ENCODE results near the gene ELN.

Gene ELN

DNA sequence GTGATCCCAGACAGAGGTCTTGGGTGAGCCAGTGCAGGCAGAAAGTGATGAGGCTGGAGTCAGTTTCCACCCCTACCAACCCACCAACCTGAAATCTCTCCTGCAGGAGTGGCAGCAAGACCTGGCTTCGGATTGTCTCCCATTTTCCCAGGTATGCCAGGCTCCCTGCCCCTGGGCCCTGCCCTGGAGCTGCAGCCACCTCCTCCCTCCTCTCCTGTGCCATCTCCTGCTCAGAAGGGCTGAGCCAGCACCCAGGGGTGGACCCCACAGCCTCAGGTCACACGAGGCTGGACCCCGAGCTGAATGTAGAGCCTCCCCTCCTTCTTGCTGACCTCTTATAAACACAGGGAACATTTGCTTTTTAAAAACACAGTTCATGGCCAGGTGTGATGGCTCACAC lies 38.7 kb downstream of the ELN start:
- DNase-seq = no peak

DNA sequence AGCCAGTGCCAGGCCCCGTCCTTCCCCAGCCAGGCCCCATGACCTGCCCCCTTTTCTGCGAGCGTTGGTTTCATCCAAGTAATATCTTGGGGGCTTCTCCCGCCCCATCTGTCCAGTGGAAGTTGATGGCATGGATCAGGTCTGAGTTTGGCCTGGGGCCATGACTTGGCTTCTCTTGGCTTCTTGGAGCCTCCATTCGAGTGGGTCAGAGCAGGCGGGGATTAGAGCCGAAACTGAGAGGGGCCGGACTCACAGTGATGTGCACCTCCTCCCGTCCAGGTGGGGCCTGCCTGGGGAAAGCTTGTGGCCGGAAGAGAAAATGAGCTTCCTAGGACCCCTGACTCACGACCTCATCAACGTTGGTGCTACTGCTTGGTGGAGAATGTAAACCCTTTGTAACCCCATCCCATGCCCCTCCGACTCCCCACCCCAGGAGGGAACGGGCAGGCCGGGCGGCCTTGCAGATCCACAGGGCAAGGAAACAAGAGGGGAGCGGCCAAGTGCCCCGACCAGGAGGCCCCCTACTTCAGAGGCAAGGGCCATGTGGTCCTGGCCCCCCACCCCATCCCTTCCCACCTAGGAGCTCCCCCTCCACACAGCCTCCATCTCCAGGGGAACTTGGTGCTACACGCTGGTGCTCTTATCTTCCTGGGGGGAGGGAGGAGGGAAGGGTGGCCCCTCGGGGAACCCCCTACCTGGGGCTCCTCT lies 40.6 kb downstream of the ELN start:
- no peak for DNase-seq

DNA sequence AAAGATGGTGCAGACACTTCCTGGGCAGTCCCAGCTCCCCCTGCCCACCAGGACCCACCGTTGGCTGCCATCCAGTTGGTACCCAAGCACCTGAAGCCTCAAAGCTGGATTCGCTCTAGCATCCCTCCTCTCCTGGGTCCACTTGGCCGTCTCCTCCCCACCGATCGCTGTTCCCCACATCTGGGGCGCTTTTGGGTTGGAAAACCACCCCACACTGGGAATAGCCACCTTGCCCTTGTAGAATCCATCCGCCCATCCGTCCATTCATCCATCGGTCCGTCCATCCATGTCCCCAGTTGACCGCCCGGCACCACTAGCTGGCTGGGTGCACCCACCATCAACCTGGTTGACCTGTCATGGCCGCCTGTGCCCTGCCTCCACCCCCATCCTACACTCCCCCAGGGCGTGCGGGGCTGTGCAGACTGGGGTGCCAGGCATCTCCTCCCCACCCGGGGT lies 41.1 kb downstream of the ELN start:
- no peak for DNase-seq

DNA sequence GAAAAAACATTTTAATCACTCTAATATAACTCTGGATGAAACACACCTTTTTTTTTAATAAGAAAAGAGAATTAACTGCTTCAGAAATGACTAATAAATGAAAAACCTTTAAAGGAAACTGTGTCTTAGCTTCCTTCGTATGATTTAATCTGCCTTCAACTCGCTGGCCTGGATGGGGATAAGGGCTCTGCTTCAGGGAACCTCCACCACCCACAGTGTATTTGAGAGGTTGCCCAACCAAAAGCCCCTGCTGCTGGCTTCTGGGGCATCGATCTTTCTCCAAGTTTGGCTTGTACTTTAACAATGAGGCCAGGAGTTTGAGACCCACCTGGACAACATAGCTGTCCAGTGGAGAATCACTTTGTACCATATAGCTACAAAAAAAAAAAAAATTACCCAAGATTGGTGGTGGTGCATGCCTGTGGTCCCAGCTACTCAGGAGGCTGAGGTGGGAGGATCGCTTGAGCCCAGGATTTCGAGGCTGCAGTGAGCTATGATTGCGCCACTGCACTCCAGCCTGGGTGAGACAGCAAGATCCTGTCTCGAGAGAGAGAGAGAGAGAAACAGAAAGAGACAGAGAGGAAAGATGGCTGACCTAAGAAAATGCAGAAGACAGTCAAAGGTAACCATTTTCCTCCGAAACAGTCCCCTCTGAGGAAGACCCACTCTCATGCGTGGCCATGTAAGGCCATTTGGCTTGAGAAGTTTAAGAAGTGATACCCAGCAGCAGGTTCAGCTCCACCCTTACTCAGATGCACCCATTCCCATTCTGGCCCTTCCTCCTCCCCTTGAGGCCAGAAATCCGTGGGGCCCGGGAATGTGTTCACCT lies 42.0 kb downstream of the ELN start:
- no peak for DNase-seq

DNA sequence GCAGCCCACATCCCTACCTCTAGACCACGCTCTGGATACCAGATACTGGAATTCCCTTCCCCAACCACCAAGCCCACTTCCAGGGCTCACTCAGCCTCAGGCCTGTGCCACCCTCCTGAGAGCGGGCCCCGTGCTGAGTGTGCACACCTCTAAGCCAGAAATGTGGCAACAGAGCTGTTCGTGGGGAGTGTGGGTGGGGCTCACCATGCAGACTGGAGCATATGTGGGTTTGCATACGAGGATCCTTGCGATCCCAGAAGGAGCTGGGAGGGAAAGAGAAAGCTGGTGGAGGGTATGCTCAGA lies 42.6 kb downstream of the ELN start:
- DNase-seq = no peak

DNA sequence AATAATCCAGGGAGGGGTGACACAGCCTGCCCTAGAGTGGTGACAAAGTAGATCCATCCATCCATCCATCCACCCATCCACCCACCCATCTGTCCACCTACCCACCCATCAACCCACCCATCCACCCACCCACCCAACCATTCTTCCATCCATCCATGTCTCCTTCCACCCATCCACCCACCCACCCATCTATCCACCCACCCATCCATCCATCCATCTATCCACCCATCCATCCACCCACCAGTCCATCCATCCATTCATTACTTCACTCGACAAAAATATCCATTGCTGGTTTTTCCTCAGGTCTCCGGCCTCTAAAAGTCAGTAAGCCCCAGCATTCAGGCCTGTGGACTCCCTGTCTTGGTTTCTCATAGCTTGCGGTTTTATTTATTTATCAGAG lies 43.1 kb downstream of the ELN start:
- no peak for DNase-seq

DNA sequence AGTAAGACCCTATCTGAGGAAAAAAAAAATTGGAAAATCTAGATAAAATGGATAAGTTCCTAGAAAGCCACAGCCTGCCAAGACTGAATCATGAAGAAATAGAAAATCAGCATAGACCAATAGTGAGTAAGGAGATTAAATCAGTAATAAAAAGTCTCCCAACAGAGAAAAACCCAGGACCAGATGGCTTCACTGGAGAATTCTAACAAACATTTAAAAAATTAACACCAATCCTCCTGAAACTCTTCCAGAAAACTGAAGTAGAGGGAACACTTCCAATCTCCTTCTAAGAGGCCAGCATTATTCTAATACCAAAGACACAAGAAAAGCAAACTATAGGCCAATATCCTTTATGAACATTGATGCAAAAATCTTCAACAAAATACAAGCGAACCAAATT lies 46.8 kb downstream of the ELN start:
- no peak for DNase-seq

DNA sequence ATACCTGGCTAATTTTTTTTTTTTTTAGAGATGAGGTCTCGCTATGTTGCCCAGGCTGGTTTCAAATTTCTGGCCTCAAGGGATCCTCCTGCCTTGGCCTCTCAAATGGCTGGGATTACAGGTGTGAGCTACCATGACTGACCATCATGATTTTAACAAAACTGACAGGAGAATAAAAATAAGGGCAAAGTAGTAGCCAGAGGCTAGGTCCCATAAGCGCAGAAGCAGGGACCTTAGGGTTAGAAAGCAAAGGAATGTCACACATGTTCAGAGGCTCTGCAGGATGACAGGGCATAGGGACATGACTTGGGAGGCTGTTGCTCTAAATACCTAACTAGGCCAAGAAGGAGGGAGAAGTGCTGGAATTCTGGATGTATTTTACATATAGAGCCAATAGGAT lies 50.5 kb downstream of the ELN start:
- no peak for DNase-seq

DNA sequence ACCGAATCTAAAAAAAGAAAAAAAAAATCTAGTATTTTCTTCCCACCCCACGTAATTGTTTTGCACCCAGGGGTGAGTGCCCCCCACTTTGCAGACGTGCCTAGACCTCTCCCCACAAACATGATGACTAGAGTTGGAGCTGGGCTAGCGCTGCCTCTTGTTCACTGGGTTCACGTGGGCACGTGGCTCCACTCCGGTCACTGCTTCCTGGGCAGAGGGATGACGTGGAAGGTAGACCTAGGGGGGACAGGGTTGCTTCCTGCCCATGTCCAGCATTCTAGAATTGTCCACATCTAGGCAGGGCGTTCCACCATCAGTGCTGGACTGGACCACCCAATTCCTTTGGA lies 54.8 kb downstream of the ELN start:
- no peak for DNase-seq

DNA sequence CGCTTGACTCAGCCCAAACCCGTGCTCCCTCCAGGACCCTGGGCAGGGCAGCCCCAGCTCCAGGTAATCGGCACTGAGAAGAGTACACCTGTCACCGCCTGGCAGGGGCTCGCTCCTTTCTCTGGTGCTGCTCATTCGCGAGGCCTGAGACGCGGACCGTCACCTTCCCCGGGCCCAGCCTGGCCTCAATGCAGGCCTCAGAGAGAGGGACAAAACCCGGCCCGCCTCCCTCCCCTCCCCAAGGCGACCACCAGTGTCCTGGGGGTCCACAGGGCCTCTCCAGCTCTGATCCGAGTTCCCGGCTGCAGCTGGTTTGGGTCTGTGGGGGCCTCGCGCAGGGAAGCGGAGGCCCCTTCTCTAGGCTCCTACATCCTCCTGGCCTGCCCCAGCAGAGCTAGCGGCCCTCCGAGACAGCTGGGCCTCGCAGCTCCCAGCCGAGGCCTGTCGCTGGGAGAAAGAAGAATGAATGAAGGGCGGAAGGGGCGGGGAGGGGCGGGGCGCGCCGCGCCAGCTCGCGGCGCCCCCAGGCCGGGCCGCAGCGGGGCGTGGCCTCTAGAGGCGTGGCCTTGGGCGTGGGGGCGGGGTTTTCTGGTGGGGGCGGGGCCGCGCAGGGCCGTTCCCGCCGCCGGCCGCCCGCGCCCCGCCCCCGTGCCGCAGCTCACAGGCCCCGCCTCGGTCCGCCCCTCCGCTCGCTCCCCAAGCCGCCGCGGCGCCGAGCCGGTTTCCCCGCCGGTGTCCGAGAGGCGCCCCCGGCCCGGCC lies 55.3 kb downstream of the ELN start, which contains the start of gene LIMK1:
LIMK1 (plus strand) TSS at position 688 of the 760 bp plus-strand sequence. CDS start 187 bp downstream, outside the sequence.
- peak; percentile 78 for DNase-seq

DNA sequence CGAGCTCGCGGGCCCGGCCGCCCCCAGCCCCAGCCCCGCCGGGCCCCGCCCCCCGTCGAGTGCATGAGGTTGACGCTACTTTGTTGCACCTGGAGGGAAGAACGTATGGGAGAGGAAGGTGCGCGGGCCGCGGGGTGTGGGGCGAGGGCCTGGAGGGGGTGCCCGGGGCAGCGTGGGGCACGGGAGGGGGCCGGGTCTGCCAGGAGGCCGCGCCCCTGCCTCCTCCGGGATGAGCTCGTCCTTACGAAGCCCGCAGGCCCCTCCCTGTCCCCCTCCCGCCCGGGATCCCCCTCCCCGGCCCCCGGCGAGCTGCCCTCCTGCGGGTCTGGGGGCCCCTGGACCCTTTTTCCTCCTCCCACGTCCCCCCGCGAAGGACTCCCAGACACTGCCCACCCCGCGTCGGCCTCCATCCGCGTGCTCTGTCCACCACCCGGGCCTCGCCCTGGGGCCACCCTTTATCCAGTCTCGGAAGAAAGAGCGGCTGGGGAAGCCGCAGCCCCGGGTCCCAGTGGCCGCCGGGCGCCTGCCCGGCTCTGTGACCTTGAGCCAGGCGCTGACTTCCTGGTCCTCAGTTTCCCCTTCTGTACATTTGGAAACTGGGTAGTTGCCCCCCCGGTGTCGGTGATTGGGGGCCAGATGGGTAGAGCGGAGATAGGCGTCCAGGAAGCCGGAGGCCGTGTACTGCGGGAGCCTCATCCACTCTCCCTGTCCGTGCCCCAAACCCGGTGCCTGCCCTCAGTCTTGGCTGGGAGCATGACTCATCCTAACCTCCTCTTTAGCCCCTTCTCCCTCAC lies 56.2 kb downstream of the ELN start:
- peak; percentile 44 for DNase-seq

DNA sequence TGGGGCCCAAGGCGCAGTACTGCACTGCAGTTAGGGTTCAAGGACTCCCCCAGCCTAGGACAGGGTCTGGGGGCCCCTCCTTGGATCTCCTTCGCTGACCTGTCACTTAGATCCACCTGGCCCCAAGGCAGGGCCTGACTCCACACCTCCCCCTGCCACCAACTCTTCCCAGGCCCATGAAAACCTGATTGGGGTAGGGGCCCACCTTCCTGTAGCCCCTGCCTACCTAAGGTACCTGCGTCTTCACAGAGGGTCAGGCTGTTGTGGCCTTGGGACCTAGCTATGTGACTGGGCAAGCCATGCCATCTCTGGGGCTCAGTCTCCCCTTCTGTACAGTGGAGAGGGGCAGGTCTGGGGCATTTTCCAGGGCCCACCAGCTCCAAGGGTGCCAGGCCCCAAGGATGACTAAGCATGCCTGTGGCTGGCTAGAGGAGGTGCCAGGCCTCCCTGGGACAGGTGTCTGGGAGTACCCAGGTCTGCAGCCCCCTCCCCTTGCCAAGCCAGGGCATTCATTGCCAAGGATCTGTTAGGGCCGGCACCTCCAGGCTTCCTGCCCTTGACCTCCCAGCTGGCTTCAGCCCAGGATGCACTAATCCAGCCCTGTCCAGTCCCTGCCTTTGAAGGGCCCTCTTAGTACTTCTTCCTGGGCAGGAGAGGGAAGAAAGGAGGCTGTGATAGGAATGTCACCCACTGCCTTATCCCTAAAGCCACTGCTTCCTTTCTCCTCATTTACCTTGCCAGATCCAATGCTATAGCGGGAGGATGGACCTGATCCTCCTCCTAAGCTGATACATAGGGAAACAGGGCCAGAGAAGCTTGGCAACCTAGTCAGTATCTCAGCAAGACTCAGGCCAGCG lies 57.0 kb downstream of the ELN start:
- DNase-seq = no peak

DNA sequence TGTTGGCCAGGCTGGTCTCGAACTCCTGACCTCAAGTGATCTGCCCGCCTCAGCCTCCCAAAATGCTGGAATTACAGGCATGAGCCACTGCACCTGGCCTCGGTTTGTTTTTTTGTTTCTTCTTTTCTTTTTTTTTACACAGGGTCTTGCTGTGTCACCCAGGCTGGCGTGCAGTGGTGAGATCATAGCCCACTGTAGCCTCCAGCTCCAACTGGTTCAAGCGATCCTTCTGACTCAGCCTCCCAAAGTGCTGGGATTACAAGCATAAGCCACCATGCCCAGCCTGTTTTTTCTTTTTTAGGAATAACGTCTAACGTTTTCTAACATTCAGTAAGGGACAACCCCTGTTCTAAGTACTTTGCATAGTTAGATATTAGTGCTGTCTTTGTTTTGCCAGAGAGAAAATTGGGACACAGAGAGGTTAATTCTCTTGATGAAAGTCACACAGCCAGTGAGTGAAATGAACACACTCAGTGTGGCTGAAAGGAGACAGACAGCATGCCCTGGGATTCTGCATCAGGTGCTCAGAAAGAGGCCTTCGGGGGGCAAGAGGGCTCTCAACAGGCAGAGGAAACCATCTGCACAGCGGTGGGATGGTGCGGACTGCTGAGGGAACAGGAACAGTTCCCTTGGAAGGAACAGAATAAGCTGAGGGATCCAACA lies 59.9 kb downstream of the ELN start:
- no peak for DNase-seq

DNA sequence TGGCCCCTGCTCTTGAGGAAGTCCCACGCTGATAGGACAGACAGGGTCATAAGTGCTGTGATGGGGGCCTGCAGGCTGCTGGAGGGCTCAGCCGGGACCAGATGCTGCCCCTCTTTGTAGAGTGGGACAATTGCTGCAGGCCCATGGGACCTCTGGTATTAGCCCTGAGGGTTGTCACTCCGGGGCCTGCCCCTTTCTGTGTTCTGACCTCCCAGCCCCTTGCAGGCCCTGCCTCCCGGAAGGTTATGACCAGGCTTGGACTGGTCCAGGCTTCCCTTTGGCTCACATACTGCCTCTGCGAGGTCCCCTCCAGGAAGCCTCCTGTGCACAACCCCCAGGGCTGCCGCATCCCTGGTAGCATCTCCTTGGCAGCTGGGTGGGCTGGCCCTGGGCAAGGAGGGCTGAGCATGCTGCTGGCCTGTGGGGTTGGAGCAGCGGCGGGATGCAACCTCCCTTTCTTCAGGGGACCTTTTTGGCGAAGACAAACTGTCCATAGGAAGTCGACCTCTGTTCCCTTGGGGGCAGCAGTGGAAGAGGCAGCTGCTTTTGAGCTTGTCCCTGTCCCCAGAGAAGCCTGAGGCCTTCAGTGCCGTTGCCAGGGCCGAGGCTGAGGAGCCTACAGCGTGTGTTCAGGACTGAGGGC lies 64.5 kb downstream of the ELN start:
- DNase-seq = no peak

DNA sequence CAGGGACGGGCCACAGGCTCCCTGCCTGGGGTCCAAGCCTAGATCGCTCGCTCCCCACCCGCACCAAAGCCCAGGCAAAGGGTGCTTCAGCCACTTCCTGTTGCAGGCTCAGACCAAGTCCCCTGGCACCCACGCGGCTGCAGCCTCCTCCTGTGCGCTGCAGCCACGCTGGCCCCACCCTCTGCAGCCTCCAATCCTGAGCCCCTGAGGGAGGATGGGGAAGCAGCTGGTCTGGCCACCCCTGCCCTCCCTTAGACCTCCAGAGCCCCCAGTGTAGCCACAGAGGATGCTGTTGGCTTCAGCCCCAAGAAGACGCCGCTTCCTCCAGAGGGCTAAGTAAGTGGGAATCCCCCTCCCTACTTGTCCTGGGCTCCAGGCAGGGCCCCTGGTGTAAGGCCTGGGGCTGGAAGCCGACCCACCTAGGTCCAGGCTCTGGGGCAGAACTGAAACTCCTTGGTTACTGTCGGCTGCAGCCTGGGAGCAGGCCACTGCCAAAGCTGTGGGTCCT lies 65.0 kb downstream of the ELN start:
- no peak for DNase-seq

DNA sequence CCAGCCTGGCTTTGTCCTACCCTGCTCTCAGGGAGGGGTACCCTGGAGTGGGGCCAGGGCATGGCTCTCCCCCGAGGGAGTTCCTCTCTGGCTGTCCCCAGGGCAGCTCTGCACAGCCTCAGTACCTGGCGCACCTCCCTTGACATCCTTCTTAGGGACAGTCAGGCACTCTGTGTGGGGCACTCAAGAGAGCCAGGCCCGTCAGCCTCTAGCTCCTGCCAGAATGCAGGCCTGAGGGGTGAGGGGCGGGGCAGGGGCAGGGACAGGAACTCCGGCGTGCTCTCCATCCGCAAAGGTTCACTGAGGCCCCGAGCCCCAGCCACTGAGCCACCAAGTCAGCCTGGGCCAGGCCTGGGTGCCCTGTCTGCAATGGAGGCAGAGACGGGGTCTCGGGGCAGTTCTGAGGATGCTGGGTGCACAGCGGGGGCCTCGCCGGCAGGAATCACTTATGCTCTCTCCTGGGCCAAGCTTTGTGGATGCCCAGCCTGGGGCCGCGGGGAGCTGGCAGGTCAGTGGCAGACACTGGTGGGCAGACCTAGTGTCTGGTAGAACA lies 65.8 kb downstream of the ELN start:
- no peak for DNase-seq

DNA sequence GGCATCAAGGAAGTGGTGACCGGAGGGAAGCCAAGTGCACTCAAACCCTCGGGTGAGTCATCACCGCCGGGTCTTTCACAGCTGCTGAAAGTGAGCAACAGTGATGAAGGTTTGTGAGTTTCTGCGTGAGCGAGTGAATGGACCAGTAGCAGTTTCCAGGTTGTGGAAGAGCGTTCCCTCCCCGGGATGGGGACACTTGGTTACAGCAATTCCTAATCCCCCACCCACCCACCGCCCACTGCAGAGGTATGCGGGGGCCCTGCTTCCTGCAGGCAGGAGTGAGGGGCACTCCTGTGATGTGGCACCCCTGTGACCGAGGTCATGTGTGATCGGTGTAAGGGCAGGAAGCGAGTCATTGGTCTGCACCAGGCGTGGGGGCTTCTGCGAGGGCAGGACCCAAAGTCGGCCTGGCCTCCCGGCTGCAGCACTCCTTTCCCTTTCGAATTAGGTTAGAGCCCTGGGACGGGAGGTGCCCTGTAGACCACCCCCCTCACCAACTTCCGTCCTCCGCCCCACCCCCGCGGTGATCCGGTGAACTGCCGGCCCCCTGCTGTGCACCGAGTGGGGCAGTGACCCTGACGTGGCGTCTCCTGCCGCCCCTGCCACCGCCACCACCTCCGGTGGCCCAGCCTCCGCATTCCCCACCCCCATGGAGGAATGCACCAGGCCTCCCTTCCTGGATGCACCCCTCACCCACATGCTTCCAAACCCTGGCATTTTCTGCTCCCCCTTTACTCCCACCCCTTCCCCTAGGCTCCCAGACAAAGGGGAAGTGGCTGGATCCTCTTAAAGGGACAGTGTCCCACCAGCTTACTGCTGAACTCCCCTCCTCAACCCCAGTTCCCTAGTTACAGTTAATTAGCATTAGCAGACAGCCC lies 66.5 kb downstream of the ELN start:
- DNase-seq = peak; percentile 94

DNA sequence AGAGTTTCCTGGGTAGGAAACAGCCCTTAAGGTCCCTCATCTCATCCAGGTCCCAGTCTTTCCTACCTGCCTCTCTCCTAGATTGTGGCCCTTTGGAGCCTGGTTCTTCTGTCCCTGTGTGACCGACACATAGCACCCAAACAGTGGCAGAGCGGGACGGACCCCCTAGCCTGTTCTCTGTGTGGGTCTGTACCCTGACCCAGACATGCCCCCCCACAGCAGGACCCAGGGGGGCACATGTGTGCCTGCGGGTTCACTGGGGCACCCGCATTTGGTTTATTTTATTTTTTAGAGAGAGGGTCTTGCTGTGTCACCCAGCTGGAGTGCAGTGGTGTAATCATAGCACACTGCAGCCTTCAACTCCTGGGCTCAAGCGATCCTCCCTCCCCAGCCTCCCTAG lies 67.2 kb downstream of the ELN start:
- no peak for DNase-seq

DNA sequence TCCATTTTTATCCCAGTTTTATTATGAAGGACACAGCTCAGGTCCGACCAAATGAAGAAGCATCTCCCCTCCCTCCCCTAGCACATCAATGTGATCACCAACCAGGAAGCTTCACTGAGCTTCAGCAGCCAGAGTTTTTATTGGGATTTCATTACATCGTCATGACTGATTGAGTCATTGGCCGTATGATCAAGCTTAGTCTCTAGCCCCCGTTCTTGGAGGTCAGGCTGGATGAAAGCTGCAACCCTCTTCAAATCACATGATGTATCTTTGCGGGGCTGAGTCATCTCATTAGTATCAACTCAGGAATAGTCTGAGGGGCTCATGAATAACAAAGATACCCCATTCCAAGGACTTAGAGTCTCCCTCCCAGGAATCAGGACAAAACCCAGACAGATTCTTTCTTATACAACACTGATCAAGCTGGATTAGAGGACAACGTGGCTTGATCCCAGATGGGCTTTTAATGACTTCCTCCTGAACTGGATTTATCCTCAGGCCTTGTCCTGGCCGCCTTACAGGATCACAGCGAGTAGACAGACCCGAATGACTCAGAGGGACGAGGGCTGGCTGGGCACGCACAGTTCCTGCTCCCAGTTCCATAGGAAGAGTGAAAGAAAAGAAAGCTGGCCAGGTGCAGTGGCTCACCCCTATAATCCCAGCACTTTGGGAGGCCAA lies 70.1 kb downstream of the ELN start:
- DNase-seq = peak; percentile 96
